ENCODE data around the gene CHST5.
"Not testable (repeated sequence)": the region's sequence is repeated elsewhere in the genome, so short reads cannot be mapped to it uniquely, and the experiment has no call there.

The CHST5 gene

GRCh38 chr16:75506107-75506506 lies 29.8 kb downstream of the CHST5 start:
- no peak for DNase-seq (ENCODE audit: low read depth)

- no peak for DNase-seq (ENCODE audit: low read depth)
These were observed 32.1 kb downstream of the CHST5 start for GRCh38 chr16:75503801-75504200.

- no peak for DNase-seq (ENCODE audit: low read depth)
These were observed 32.8 kb downstream of the CHST5 start for GRCh38 chr16:75502916-75503605.

GRCh38 chr16:75501820-75502219 lies 34.1 kb downstream of the CHST5 start:
- DNase-seq (ENCODE audit: low read depth) = not testable (repeated sequence)

- no peak for DNase-seq (ENCODE audit: low read depth)
These were observed 34.5 kb downstream of the CHST5 start for GRCh38 chr16:75501359-75501758.

GRCh38 chr16:75498605-75499322 lies 37.1 kb downstream of the CHST5 start:
- not testable (repeated sequence) for DNase-seq (ENCODE audit: low read depth)

GRCh38 chr16:75497558-75497957 lies 38.4 kb downstream of the CHST5 start:
- no peak for DNase-seq (ENCODE audit: low read depth)

GRCh38 chr16:75495076-75495674 lies 40.7 kb downstream of the CHST5 start, which contains the start of gene CHST6:
Gene CHST6 (minus strand): TSS chr16:75495441. CDS start chr16:75479828, 15,613 bp downstream.
- DNase-seq (ENCODE audit: low read depth) = no peak

- DNase-seq (ENCODE audit: low read depth) = no peak
These were observed 41.2 kb downstream of the CHST5 start for GRCh38 chr16:75494661-75495075.

- DNase-seq (ENCODE audit: low read depth) = no peak
These were observed 41.7 kb downstream of the CHST5 start for GRCh38 chr16:75494184-75494583.

- no peak for DNase-seq (ENCODE audit: low read depth)
These were observed 44.0 kb downstream of the CHST5 start for GRCh38 chr16:75491876-75492275.

GRCh38 chr16:75488322-75488721 lies 47.6 kb downstream of the CHST5 start:
- no peak for DNase-seq (ENCODE audit: low read depth)

GRCh38 chr16:75486676-75487313 lies 49.1 kb downstream of the CHST5 start:
- no peak for DNase-seq (ENCODE audit: low read depth)

- DNase-seq (ENCODE audit: low read depth) = no peak
These were observed 49.8 kb downstream of the CHST5 start for GRCh38 chr16:75486014-75486675.

GRCh38 chr16:75485230-75486013 lies 50.5 kb downstream of the CHST5 start:
- DNase-seq (ENCODE audit: low read depth) = no peak

GRCh38 chr16:75483222-75483621 lies 52.7 kb downstream of the CHST5 start:
- DNase-seq (ENCODE audit: low read depth) = no peak

- DNase-seq (ENCODE audit: low read depth) = no peak
These were observed 53.3 kb downstream of the CHST5 start for GRCh38 chr16:75482434-75483205.

GRCh38 chr16:75481475-75481874 lies 54.4 kb downstream of the CHST5 start:
- DNase-seq (ENCODE audit: low read depth) = no peak

GRCh38 chr16:75479421-75479990 lies 56.4 kb downstream of the CHST5 start:
- DNase-seq (ENCODE audit: low read depth) = no peak

Data from HS-5 (cell line).